GM13976 (cell line): Measurements from ENCODE around the gene GJA4.
"Not testable (repeated sequence)": the region's sequence is repeated elsewhere in the genome, so short reads cannot be mapped to it uniquely, and the experiment has no call there.

Experiments
- DNase-seq: peaks from one replicate; pipeline ENCODE4 v3.0.0; 2012; ENCODE audit warnings: low spot score
- CTCF ChIP-seq: IDR thresholded peaks from 2 replicates; pipeline ENCODE4 v1.5.1; 2012; ENCODE audit warnings: borderline replicate concordance, mild to moderate bottlenecking; ENCODE audit not compliant: insufficient read depth; ENCODE audit errors: extremely low read depth, missing control alignments, control extremely low read depth
- in situ Hi-C: fragments of 300-500 bp; cut with MboI; formaldehyde crosslinking; loops from one replicate; pipeline ENCODE4 v1.12.0; 2022; ENCODE audit warnings: low sequenced_read_pairs, mixed read lengths, inconsistent platforms; ENCODE audit not compliant: unreplicated experiment

The GJA4 gene

DNA sequence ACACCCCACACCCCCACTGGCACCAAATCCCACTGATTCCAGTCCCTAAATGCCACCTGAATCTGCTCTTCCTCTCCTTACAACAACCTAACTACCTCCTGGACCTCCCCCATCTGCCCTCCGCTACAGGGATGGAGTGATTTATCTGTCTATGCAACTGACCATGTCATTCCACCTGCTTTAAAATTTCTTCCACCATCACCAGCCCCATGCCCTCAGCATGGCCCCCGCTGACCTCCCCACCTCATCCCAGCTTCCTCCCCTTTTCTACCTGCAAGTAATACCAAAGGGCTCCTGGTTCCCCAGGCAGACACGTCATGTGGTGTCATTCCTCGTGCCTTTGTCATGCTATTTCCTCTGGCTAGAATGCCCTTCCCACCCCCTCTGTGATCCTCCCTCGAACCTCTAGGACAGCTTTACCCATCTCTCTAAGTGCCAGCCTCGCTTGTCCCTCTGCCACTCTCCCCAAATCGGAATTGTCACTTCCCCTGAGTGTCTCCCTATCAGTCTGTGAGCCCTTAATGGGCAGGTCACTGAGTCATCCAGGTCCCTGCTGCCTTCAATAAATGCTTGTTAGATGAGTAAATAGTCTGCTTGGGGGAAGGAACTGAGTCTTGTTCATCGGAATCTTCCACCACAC is 29.5 kb upstream of the GJA4 start:
- in situ Hi-C loops, result no loop called here
- no peak for DNase-seq
- no peak for TF ChIP-seq CTCF

GRCh38 chr1:34768856-34769255 is 23.9 kb upstream of the GJA4 start:
- no peak for TF ChIP-seq CTCF
- DNase-seq, result no peak
- in situ Hi-C loops, result no loop called here

DNA sequence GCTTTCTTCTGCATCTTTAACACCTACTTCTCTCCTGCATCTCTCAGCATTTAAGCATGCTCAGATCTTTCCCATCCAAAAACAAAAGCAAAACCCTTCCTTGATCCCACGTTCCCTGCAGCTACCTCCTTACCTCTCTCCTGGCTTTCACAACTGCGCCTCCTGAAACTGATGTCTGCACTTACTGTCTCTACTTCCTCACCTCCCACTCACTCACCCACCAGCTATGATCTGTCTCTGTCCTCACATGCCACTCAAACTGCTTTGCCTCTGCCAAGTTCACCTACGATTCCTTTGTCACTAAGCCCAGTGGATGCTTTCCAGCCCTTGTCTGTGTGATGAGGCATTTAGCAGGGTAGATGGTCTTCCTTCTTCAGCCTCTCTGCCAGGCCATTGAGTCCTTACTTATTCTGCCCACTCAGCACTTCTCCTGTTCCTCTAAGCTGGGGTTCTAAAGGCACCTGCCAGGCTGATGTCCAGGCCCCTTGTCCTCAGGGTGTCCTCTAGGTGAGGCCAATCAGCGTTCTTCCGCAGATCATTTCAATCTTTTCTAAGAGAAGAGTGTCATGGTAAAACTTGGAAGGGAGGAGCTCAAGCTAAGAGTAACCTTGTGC is 21.8 kb upstream of the GJA4 start:
- TF ChIP-seq CTCF, result no peak

DNA sequence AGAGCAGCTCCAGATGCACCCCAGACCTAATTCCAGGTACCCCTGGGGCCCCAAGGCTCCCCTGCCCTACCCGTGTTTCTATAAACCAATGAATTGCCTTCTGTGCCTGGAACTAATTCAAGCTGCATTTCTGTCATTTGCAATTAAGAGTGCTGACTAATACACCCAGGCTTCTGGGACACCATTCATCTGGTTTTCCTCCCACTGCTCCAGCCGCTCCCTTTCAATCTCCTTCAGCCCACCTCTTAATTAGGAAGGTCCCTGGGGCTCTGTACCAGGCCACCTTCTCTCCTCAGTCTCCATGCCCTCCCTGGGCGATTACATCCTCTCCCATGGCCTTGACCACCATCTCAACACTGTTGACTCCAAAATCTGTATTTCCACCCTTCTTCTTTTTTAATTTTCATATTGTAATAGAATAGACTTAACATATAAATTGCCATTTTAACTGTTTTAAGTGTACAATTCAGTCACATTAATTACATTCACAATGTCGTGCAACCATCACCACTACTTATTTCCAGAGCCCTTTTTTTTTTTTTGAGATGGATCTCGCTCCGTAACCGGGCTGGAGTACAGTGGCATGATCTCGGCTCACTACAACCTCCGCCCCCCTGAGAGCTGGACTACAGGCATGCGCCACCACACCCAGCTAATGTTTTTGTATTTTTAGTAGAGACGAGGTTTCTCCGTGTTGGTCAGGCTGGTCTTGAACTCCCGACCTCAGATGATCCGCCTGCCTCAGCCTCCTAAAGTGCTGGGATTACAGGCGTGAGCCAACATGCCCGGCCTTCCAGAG is 21.0 kb upstream of the GJA4 start:
- no peak for TF ChIP-seq CTCF
- no peak for DNase-seq
- in situ Hi-C loops, result no loop called here

More for the DNA sequence above, 21.8 kb upstream of the GJA4 start:
- in situ Hi-C loops, result no loop called here
- no peak for DNase-seq

- in situ Hi-C loops, DNase-seq: not testable (repeated sequence)
Measured at GRCh38 chr1:34773114-34773513, 19.7 kb upstream of the GJA4 start.

- TF ChIP-seq CTCF, result no peak
- in situ Hi-C loops, result no loop called here
- no peak for DNase-seq
Measured at GRCh38 chr1:34774957-34775356, 17.8 kb upstream of the GJA4 start.

DNA sequence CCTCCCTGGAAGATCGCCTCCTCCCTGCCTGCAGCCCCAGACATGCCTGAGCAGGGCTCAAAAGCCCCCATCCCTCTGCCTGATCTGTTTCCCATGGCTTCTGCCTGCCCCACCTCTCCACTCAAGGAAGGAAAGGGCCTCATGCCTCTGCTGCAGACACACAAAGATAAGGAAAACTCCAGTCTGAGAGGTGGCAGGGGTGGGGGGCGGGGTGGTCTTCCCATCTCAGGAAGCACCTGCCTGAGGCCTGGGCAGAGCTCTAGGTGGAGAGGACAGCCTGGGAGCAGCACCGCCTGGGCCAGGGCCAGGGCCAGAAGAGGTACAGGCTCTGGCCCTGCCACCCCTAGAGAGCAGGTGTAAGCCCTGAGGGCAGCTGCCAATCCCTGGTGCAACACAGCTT is 15.9 kb upstream of the GJA4 start:
- in situ Hi-C loops, result no loop called here
- no peak for TF ChIP-seq CTCF

More for the DNA sequence above, 15.9 kb upstream of the GJA4 start:
- no peak for DNase-seq
